GM19025 (cell line): Measurements from ENCODE around the gene MRTO4.
"Not testable (repeated sequence)": the region's sequence is repeated elsewhere in the genome, so short reads cannot be mapped to it uniquely, and the experiment has no call there.

Experiments used
- ATAC-seq: cut with Tn5 transposase; IDR thresholded peaks from one replicate; pipeline ENCODE4 v1.9.1; 2021; ENCODE audit warnings: mild to moderate bottlenecking, low read depth, moderate library complexity; ENCODE audit not compliant: unreplicated experiment

MRTO4 gene

DNA sequence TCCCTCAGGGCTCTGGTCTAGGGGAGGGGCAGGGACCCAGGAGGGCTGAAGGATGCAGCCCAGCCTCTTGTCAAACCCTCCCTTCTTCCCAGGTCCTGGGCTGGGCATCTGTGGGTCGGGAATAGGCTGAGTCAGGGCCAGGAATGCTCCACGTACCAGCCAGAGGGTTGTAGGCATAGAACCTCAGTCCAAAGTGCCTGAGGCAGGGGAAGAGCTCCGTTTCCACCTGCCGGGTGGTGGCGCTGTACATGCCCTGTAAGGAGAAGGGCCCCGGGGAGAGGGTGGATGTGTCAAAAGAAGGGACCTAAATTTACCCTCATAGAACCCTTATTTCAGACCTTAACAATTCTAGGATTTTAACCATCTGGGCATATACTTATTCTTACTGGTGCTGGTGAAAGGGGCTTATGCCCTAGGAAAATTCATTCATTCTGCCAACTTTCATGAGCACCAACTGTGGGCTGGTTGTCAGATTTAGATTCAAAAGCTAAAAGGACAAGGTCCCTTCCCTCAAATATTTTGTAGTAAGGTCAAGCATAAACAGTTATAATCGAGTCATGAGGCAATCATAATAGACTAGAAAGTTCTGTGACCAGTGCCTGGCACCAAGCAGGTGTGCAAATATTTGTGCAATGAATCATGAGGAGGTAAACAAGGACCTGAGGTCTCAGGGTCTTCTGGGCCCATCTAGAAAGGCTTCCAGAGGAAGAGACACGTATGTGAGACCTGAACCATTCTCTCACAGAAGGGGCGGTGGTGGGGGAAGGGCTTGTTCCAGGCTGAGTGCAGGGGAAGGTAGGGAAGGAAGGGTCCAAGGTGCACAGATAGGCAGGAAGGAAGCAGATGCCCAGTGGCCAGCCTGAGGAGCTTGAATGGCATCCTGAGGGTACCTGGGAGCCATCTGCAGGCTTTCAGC is 18.1 kb downstream of the MRTO4 start:
- ATAC-seq: not testable (repeated sequence)

DNA sequence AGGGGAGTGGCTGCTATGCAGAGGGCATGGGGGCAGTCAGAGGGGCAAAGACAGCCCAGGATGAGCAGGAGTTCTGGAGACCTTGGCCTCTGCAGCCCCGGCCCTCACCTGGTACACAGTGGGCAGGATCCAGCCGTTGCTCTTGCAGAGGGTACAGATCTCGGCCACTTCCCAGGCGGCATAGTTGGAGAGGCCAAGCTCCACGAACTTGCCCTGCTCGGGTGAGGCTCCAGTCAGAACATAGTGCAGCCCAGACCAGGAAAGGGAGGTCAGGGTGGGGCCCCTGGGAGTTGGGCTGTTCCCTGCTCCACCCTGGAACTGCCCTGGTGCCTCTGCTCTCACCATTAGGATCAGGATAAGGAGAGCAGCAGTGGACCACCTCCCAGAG is 18.7 kb downstream of the MRTO4 start:
- ATAC-seq: not testable (repeated sequence)

DNA sequence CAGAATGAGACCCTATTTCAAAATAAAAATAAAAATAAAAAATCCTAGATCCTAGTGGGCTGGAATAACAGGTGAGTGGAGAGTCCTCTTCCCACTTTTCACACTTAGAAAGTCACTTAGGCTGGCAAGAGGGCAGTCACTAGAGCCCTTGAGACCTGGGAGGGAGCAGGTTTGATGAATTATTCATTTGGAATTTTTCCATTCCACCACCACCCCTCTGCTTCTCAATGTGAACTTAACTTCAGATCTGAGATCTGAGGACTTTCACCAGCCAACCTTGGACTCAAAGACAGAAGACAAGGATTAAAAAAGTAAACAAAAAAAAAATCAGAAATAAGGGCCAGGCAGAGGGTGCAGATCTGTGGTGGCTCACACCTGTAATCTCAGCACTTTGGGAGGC is 20.5 kb downstream of the MRTO4 start:
- ATAC-seq: no peak

DNA sequence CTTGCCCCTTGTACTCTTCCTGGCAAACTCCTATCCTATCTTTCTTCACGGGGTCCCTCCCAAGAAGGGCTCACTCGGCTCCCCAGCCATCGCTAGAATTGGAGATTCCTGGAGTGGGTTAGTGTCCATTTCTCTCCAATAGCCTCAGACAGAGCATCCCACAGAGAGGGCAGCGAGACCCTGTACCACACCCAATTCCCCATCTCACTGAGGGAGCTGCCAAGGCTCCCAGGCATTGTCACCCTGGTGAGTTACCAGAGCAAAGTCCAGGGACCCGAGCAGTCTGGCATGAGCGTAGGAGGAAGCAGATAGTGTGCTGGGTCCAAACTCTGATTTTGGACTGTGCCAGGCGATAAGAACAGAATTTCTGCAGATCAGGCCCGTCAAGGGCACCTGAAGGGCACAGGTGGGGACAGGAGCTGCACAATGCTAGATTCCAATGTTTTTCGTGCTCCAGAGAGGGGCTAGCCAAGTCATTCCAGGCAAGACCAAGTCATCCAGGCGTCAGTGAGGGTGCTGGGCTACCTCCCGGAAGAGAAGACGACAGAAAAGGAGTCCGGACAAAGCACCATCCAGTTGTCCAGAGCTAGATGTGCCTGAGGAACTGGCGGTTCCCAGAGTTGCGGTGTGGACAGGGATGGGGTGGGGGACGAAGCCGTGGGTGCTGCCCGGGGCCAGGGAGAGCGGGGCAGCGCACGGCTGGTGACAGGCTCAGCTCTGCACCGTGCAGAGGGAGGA is 21.7 kb downstream of the MRTO4 start:
- no peak for ATAC-seq

DNA sequence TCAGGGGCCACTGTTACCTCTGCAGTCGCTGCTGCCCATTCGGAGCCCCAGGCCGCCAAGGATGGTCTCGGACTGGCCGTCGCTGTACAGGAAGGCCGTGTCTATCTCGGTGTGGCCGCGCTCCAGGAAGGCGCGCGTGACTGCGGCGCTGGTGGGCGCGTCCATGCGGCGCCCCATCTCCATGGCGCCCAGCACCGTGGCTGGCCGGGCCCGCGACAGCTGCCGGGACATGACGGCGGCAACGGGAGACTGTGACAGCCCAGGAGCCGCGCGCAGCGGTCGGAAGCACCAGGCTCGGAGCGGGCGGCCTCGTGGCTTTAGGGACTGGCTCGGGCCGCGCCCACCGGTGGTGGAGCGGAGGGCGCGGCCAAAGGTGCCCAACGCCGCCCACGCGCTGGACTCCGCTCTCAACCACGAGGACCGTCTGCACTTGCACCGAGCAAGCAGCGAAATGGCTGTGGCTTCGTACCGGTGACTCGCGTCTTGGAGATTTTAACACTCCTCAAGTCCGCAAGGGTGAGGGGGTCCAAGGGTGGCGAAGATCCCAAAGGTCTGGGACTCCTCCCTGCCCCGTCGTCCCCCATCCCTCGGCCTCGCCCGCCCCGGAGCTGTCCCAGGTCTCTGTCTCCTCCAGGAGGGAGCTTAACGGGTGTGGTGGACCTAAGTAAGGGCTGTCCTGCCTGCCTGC is 22.4 kb downstream of the MRTO4 start:
- ATAC-seq: not testable (repeated sequence)

DNA sequence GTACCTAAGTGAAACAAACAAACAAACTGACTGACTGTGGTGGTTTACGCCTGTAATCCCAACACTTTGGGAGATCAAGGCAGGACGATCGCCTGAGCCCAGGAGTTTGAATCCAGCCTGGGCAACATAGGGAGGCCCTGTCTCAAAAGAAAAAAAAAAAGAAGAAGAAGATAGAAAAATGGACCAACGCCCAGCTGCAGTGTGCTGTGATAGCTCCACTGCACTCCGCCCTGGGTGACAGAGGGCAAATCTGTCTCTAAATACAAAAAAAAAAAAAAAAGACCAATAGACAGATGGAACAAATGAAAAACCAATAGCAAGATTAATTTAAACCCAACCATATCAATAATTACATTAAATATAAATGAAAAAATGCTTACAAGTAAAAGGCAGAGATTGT is 23.0 kb downstream of the MRTO4 start:
- no peak for ATAC-seq

DNA sequence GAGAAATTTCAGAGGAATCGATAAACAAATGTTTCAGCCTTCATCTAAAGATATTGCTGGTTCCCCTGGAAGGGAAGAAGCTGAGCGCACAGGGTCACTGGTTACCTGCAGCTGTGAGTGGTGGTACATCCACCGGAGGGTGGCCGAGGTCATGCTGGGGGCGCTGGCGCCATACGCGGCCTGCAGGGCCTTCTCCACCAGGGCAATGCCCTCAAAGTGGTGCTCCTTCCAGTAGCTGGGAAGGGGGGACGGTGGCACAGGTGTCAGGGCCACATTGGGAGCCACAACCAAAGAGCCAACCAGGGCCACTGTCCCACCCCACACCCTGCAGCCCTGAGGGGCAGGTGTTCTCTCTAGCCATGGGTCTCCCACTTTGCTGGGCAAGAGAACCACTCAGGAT is 32.3 kb downstream of the MRTO4 start:
- no peak for ATAC-seq

DNA sequence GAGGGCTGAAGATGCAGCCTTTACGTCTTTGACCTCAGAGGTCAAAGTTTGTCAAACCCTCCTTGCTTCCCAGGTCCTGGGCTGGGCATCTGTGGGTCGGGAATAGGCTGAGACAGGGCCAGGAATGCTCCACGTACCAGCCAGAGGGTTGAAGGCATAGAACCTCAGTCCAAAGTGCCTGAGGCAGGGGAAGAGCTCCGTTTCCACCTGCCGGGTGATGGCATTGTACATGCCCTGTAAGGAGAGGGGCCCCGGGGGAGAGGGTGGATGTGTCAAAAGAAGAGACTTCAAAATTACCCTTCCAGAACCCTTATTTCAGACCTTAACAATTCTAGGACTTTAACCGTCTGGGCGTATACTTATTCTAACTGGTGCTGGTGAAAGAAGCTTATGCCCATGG is 33.3 kb downstream of the MRTO4 start:
- ATAC-seq: no peak

DNA sequence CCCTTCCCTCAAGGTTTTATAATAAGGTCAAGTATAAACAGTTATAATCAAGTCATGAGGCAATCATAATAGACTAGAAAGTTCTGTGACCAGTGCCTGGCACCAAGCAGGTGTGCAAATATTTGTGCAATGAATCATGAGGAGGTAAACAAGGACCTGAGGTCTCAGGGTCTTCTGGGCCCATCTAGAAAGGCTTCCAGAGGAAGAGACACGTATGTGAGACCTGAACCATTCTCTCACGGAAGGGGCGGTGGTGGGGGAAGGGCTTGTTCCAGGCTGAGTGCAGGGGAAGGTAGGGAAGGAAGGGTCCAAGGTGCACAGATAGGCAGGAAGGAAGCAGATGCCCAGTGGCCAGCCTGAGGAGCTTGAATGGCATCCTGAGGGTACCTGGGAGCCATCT is 33.8 kb downstream of the MRTO4 start:
- ATAC-seq: not testable (repeated sequence)

DNA sequence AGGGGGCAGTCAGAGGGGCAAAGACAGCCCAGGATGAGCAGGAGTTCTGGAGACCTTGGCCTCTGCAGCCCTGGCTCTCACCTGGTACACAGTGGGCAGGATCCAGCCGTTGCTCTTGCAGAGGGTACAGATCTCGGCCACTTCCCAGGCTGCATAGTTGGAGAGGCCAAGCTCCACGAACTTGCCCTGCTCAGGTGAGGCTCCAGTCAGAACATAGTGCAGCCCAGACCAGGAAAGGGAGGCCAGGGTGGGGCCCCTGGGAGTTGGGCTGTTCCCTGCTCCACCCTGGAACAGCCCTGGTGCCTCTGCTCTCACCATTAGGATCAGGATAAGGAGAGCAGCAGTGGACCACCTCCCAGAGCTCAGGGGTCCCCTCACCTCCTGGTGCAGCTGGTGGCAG is 34.2 kb downstream of the MRTO4 start:
- ATAC-seq: not testable (repeated sequence)

DNA sequence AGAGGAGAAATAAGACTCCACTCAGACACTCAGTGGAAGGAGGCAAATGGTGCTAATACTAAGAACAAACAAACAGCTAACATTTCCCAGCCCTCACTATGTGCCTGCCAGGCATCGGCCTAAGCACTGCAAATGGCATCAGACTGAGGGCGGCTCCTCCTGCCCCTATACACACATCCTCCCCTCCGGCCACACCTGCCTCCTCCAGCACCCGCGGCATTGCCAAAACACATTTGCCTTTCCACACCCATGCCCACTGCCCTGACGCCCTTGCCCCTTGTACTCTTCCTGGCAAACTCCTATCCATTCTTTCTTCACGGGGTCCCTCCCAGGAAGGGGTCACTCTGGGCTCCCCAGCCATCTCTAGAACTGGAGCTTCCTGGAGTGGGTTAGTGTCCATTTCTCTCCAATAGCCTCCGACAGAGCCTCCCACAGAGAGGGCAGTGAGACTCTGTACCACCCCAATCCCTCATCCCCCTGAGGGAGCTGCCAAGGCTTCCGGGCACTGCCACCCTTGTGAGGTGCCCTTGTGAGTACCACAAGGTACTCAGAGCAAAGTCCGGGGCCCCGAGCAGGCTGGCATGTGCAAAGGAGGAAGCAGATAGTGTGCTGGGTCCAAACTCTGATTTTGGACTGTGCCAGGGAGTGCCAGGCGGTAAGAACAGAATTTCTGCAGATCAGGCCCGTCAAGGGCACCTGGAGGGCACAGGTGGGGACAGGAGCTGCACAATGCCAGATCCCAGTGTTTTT is 36.0 kb downstream of the MRTO4 start:
- ATAC-seq: no peak

DNA sequence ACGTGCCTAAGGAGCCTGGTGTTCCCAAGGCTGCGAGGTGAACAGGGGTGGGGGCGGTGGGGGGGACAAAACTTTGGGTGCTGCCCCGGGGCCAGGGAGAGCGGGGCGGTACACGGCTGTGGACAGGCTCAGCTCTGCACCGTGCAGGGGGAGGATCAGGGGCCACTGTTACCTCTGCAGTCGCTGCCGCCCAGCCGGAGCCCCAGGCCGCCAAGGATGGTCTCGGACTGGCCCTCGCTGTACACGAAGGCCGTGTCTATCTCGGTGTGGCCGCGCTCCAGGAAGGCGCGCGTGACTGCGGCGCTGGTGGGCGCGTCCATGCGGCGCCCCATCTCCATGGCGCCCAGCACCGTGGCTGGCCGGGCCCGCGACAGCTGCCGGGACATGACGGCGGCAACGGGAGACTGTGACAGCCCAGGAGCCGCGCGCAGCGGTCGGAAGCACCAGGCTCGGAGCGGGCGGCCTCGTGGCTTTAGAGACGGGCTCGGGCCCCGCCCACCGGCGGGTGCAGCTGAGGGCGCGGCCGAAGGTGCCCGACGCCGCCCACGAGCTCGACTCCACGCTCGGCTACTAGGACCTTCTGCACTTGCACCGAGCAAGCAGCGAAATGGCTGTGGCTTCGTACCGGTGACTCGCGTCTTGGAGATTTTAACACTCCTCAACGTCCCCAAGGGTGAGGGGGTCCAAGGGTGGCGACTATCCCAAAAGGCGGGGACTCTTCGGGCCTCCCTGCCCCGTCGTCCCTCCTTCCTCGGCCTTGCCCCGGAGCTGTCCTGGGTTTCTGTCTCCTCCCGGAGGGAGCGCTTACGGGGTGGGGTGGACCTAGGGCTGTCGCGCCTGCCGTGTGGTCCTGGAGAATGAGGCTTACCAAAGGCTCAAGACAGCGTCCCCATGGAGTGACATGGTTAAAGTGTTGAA is 37.0 kb downstream of the MRTO4 start, which contains the start of gene AKR7A3:
Gene AKR7A3, minus strand, starts transcription at position 447 of the 918 bp plus-strand sequence. Its CDS starts 61 bp downstream, at position 386.
- ATAC-seq: not testable (repeated sequence)

DNA sequence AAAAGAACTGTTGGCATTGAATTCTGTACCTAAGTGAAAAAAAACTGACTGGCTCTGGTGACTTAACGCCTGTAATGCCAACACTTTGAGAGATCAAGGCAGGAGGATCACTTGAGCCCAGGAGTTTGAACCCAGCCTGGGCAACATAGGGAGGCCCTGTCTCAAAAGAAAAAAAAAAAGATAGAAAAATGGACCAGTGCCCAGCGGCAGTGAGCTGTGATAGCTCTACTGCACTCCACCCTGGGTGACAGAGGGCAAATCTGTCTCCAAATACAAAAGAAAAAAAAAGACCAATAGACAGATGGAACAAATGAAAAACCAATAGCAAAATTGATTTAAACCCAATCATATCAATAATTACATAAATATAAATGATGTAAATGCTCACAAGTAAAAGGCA is 37.6 kb downstream of the MRTO4 start:
- no peak for ATAC-seq

DNA sequence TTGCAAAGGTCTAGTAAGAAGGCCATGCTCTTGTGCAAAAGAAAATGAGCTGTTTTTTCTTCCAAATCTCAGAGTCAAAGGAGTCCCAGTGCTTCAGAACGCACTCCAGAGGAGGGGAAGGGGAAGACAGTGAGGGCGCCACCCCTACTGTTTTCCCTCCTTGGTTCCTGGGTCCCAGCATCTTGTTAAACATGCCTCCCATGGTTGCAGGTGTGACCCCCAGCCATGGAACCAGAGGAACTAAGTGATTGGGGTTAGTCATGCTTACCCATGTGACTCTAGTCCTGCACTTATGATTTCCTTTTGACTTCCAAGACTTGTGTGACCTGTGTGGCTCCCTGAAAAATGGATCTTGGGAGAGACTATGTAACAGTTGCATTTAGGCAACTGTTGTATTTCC is 43.0 kb downstream of the MRTO4 start:
- ATAC-seq: no peak

DNA sequence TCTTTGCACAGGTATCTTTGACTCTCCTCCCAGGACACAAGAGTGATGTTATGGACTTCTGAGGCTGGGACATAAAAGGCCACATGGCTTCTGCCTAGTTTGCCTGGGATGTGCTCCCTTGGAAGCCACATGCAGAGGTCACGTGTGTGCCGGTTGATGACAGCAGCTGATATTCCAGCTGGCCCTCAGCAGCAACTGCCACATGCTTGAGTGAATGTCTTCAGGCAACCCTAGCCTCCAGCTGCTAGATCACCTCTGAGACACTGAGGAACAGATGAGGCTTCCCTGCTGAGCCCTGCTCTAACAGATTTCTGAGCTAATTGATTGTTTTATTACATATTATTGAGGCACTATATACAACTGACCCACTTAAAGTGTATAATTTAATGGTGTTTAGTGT is 48.6 kb downstream of the MRTO4 start:
- ATAC-seq: no peak

DNA sequence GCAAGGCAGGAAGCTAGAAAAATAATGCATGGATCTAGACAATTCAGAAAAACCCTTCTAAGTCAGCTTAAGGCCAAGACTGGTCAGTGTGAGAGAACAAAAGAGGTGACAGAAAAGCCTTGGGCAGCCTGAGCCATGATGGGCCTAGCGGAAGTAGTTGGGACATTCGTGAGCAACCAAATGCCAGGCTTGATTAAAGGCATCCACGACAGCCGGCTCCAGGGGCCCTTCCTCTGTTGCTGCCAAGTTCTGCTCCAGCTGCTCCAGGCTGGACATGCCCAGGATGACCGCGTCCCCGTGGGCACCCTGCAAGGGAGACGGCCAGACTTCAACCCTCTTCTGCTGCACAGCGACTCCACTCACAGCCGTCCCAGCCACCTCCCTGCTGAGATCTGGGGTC is 52.5 kb downstream of the MRTO4 start:
- not testable (repeated sequence) for ATAC-seq

DNA sequence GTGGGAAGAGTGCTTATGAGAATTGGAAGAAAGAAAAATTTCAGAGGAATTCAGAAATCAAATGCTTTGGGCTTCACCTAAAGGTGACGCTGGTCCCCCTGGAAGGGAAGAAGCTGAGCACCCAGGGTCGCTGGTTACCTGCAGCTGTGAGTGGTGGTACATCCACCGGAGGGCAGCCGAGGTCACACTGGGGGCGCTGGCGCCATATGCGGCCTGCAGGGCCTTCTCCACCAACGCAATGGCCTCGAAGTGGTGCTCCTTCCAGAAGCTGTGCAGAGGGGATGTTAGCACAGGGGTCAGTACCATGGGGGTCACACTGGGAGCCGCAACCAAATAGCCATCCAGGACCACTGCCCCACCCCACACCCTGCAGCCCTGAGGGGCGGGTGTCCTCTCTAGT is 54.3 kb downstream of the MRTO4 start:
- ATAC-seq: no peak

DNA sequence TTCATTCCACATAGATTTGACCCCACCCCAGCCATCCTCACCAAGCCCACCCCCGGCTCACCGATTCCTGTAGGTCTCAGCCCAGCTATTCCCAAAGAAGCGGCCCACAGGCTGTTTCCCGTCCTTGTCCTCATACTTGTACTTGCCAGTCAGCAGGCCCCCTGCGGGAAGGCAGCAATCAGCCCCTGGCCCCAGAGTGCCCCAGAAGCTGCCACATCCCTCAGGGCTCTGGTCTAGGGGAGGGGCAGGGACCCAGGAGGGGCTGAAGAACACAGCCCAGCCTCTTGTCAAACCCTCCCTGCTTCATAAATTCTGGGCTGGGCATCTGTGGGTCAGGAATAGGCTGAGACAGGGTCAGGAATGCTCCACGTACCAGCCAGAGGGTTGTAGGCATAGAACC is 55.3 kb downstream of the MRTO4 start:
- no peak for ATAC-seq

DNA sequence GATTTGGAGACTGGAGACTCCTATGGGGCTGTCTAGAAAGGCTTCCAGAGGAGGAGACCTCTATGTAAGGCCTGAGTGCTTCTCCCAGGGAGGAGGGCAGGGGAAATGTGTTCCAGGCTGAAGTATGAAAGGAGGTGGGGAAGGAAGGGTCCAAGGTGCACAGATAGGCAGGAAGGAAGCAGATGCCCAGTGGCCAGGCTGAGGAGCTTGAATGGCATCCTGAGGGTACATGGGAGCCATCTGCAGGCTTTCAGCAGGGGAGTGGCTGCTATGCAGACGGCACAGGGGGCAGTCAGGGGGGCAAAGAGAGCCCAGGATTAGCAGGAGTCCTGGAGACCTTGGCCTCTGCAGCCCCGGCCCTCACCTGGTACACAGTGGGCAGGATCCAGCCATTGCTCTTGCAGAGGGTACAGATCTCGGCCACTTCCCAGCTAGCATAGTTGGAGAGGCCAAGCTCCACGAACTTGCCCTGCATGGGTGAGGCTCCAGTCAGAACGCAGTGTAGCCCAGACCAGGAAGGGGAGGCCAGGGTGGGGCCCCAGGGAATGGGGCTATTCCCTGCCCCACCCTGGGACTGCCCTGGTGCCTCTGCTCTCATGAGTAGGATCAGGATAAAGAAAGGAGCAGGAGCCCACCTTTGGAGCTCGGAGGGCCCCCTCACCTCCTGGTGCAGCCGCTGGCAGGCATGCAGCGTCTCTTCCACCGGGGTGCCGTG is 56.3 kb downstream of the MRTO4 start:
- ATAC-seq: no peak
